Activated B cell treated with CpG ODN at 0.5 μM for 24 hours (primary cell): ENCODE results near the gene GCNT2. TPM values are rescaled to one million over a fixed set of nuclear protein-coding genes. Genes with fewer than 3 reads are reported as not detected.

ENCODE experiments used
- ATAC-seq: fragments of 200-7000 bp; cut with Tn5 transposase; one replicate; pipeline ENCODE4 v1.10.0; 2021; ENCODE audit warnings: low read depth, mild to moderate bottlenecking, moderate library complexity
- CTCF ChIA-PET: fragments of 350-600 bp; sonication (Branson Sonifier 250); formaldehyde crosslinking; loops from one replicate; lab custom pipeline; 2021; ENCODE audit warnings: antibody characterized with exemption; lab: Charles Lee
- POLR2A ChIA-PET: fragments of 350-600 bp; sonication (Branson Sonifier 250); formaldehyde crosslinking; loops from one replicate; lab custom pipeline; 2021; ENCODE audit warnings: antibody characterized with exemption; lab: Charles Lee
- DNase-seq: peaks from one replicate; pipeline ENCODE4 v3.0.0; 2022
- H3K27ac Mint-ChIP-seq: one replicate; pipeline ENCODE4 v1.8.0; 2020; ENCODE audit warnings: mixed read lengths
- H3K27me3 Mint-ChIP-seq: one replicate; pipeline ENCODE4 v1.8.0; 2021; ENCODE audit warnings: mixed read lengths
- H3K36me3 Mint-ChIP-seq: one replicate; pipeline ENCODE4 v1.8.0; 2021; ENCODE audit warnings: low read depth, mixed read lengths
- H3K4me1 Mint-ChIP-seq: one replicate; pipeline ENCODE4 v1.8.0; 2021; ENCODE audit warnings: mixed read lengths
- H3K4me3 Mint-ChIP-seq: one replicate; pipeline ENCODE4 v1.8.0; 2020; ENCODE audit warnings: mild to moderate bottlenecking, mixed read lengths
- H3K9me3 Mint-ChIP-seq: one replicate; pipeline ENCODE4 v1.8.0; 2020; ENCODE audit warnings: mixed read lengths
- CTCF ChIP-seq: fragments of 200-600 bp; IDR thresholded peaks from one replicate; pipeline ENCODE4 v1.8.0; 2022; ENCODE audit warnings: antibody characterized with exemption, mild to moderate bottlenecking
- intact Hi-C: fragments of 100-400 bp; cut with micrococcal nuclease; formaldehyde crosslinking; loops from one replicate; pipeline ENCODE4 v1.15.1; 2024
- total RNA-seq: library from RNA; stranded (reverse); gene quantifications from 2 replicates; pipeline ENCODE4 v1.2.3, GENCODE V29; 2022

Gene GCNT2
- total RNA-seq, 1 donor from 2014 or later: 25.9 TPM

- intact Hi-C loops: no loop called here
- ChIA-PET POLR2A (no interaction called here), CTCF (no interaction called here)
- no peak for ATAC-seq
- H3K4me3 Mint-ChIP-seq: no peak overlapping the region
- no peaks in the 10 kb centered on the region for H3K27me3 Mint-ChIP-seq
- peaks cover 3% of the 10 kb centered on the region for H3K9me3 Mint-ChIP-seq
- no peaks in the 10 kb centered on the region for H3K4me1 Mint-ChIP-seq
- no peak for DNase-seq
- no peak for TF ChIP-seq CTCF
- peaks cover 57% of the 10 kb centered on the region for H3K36me3 Mint-ChIP-seq
- no peak overlapping the region for H3K27ac Mint-ChIP-seq
These were observed 100.7 kb downstream of the GCNT2 start for GRCh38 chr6:10621847-10622246.

GRCh38 chr6:10624836-10625235 is 103.7 kb downstream of the GCNT2 start:
- DNase-seq (no peak), ATAC-seq (no peak)
- Mint-ChIP-seq H3K27ac (no peak overlapping the region), H3K9me3 (peaks cover 3% of the 10 kb centered on the region), H3K27me3 (no peaks in the 10 kb centered on the region), H3K4me1 (no peaks in the 10 kb centered on the region), H3K4me3 (no peak overlapping the region), H3K36me3 (peaks cover 71% of the 10 kb centered on the region)
- ChIA-PET POLR2A (no interaction called here), CTCF (interaction anchor here (0.5 to 1.0 kb wide), 2 partner anchors 114 to 178 kb away, joined by 3 to 4 read pairs; no protein-coding TSS in a partner anchor)
- intact Hi-C loops: no loop called here
- no peak for TF ChIP-seq CTCF

GRCh38 chr6:10626154-10626741 is 105.1 kb downstream of the GCNT2 start:
- TF ChIP-seq CTCF: no peak
- ChIA-PET CTCF (interaction anchor here (0.6 kb wide), 1 partner anchor 115 kb away, joined by 3 read pairs; no protein-coding TSS in a partner anchor), POLR2A (no interaction called here)
- Mint-ChIP-seq H3K27ac (no peak overlapping the region), H3K27me3 (no peaks in the 10 kb centered on the region), H3K36me3 (peaks cover 63% of the 10 kb centered on the region), H3K4me3 (no peak overlapping the region), H3K9me3 (peaks cover 1% of the 10 kb centered on the region), H3K4me1 (no peaks in the 10 kb centered on the region)
- ATAC-seq: no peak
- intact Hi-C loops: no loop called here
- no peak for DNase-seq

GRCh38 chr6:10627800-10628199 is 106.6 kb downstream of the GCNT2 start:
- H3K4me1 Mint-ChIP-seq: peaks cover under 1% of the 10 kb centered on the region
- ATAC-seq: no peak
- DNase-seq: no peak
- intact Hi-C loops: no loop called here
- no peaks in the 10 kb centered on the region for H3K27me3 Mint-ChIP-seq
- no peak for TF ChIP-seq CTCF
- no peak overlapping the region for H3K4me3 Mint-ChIP-seq
- POLR2A ChIA-PET: no interaction called here
- CTCF ChIA-PET: no interaction called here
- no peaks in the 10 kb centered on the region for H3K9me3 Mint-ChIP-seq
- H3K27ac Mint-ChIP-seq: no peak overlapping the region
- H3K36me3 Mint-ChIP-seq: peaks cover 52% of the 10 kb centered on the region

- no peak for DNase-seq
- TF ChIP-seq CTCF: no peak
- Mint-ChIP-seq H3K9me3 (no peaks in the 10 kb centered on the region), H3K36me3 (peaks cover 31% of the 10 kb centered on the region), H3K27ac (no peak overlapping the region), H3K4me3 (no peak overlapping the region), H3K27me3 (no peaks in the 10 kb centered on the region), H3K4me1 (peaks cover 7% of the 10 kb centered on the region)
- CTCF ChIA-PET: no interaction called here
- no peak for ATAC-seq
- intact Hi-C loops: no loop called here
- POLR2A ChIA-PET: interaction anchor here (0.6 kb wide), 2 partner anchors 47 to 89 kb away, joined by 4 to 6 read pairs; no protein-coding TSS in a partner anchor
These were observed 109.0 kb downstream of the GCNT2 start for GRCh38 chr6:10630178-10630577.
